ENCODE measurements around the gene PKHD1.
"Not testable (repeated sequence)": the region's sequence is repeated elsewhere in the genome, so short reads cannot be mapped to it uniquely, and the experiment has no call there.

Gene PKHD1

GRCh38 chr6:51922479-51922878, 164.9 kb downstream of the PKHD1 start:
- not testable (repeated sequence) for DNase-seq

GRCh38 chr6:51918347-51918746, 169.1 kb downstream of the PKHD1 start:
- DNase-seq = not testable (repeated sequence)

GRCh38 chr6:51915098-51915497, 172.3 kb downstream of the PKHD1 start:
- no peak for DNase-seq

GRCh38 chr6:51913265-51913664, 174.1 kb downstream of the PKHD1 start:
- no peak for DNase-seq

- DNase-seq = no peak
Observed at GRCh38 chr6:51910851-51911250, 176.6 kb downstream of the PKHD1 start.

- no peak for DNase-seq
Observed at GRCh38 chr6:51908243-51908642, 179.2 kb downstream of the PKHD1 start.

GRCh38 chr6:51901766-51902764, 185.3 kb downstream of the PKHD1 start:
- no peak for DNase-seq

- DNase-seq = no peak
Observed at GRCh38 chr6:51893366-51893765, 194.0 kb downstream of the PKHD1 start.

GRCh38 chr6:51892750-51893149, 194.7 kb downstream of the PKHD1 start:
- DNase-seq = no peak

GRCh38 chr6:51892339-51892738, 195.1 kb downstream of the PKHD1 start:
- no peak for DNase-seq

GRCh38 chr6:51891784-51892183, 195.6 kb downstream of the PKHD1 start:
- no peak for DNase-seq

GRCh38 chr6:51887859-51888258, 199.6 kb downstream of the PKHD1 start:
- no peak for DNase-seq

GRCh38 chr6:51885957-51886356, 201.5 kb downstream of the PKHD1 start:
- DNase-seq = no peak

GRCh38 chr6:51868591-51869355, 218.6 kb downstream of the PKHD1 start:
- no peak for DNase-seq

- DNase-seq = no peak
Observed at GRCh38 chr6:51866867-51867266, 220.5 kb downstream of the PKHD1 start.

GRCh38 chr6:51865996-51866395, 221.4 kb downstream of the PKHD1 start:
- no peak for DNase-seq

- no peak for DNase-seq
Observed at GRCh38 chr6:51865176-51865575, 222.2 kb downstream of the PKHD1 start.

GRCh38 chr6:51857134-51857533, 230.3 kb downstream of the PKHD1 start:
- DNase-seq = no peak

GRCh38 chr6:51856508-51856907, 230.9 kb downstream of the PKHD1 start:
- no peak for DNase-seq

GRCh38 chr6:51855310-51856082, 231.9 kb downstream of the PKHD1 start:
- no peak for DNase-seq

- DNase-seq = no peak
Observed at GRCh38 chr6:51854876-51855275, 232.5 kb downstream of the PKHD1 start.

- no peak for DNase-seq
Observed at GRCh38 chr6:51854347-51854746, 233.1 kb downstream of the PKHD1 start.

GRCh38 chr6:51853109-51853508, 234.3 kb downstream of the PKHD1 start:
- DNase-seq = not testable (repeated sequence)

Data from midbrain (tissue), 1 donor.